T1000 (cell line): ENCODE measurements around the gene ZSWIM6.

Source experiments
- DNase-seq: peaks from one replicate; lab custom pipeline; 2025; ENCODE audit warnings: mixed read lengths; lab: John Stamatoyannopoulos, UW

The ZSWIM6 gene

GRCh38 chr5:61332851-61333320 is 828 bp downstream of the ZSWIM6 start:
- DNase-seq, result peak; percentile 22

GRCh38 chr5:61333321-61333953 is 1.4 kb downstream of the ZSWIM6 start:
- no peak for DNase-seq

GRCh38 chr5:61333954-61334867 is 2.2 kb downstream of the ZSWIM6 start:
- no peak for DNase-seq

- DNase-seq, result no peak
Measured at GRCh38 chr5:61334868-61335615, 3.0 kb downstream of the ZSWIM6 start.

- DNase-seq, result no peak
Measured at GRCh38 chr5:61339764-61340163, 7.7 kb downstream of the ZSWIM6 start.

GRCh38 chr5:61340775-61341361 is 8.8 kb downstream of the ZSWIM6 start:
- no peak for DNase-seq

- DNase-seq, result peak; percentile 17
Measured at GRCh38 chr5:61342071-61342501, 10.0 kb downstream of the ZSWIM6 start.

- no peak for DNase-seq
Measured at GRCh38 chr5:61344187-61344944, 12.3 kb downstream of the ZSWIM6 start.

GRCh38 chr5:61346511-61346910 is 14.5 kb downstream of the ZSWIM6 start:
- no peak for DNase-seq

- no peak for DNase-seq
Measured at GRCh38 chr5:61347080-61347479, 15.0 kb downstream of the ZSWIM6 start.

- DNase-seq, result no peak
Measured at GRCh38 chr5:61348447-61348846, 16.4 kb downstream of the ZSWIM6 start.

- DNase-seq, result no peak
Measured at GRCh38 chr5:61349935-61350334, 17.9 kb downstream of the ZSWIM6 start.

- no peak for DNase-seq
Measured at GRCh38 chr5:61350535-61350934, 18.5 kb downstream of the ZSWIM6 start.

GRCh38 chr5:61351733-61352132 is 19.7 kb downstream of the ZSWIM6 start:
- no peak for DNase-seq

GRCh38 chr5:61352180-61352579 is 20.1 kb downstream of the ZSWIM6 start:
- no peak for DNase-seq

- DNase-seq, result no peak
Measured at GRCh38 chr5:61352612-61353156, 20.6 kb downstream of the ZSWIM6 start.

- no peak for DNase-seq
Measured at GRCh38 chr5:61353293-61353692, 21.2 kb downstream of the ZSWIM6 start.

GRCh38 chr5:61354199-61354598 is 22.1 kb downstream of the ZSWIM6 start:
- DNase-seq, result no peak

GRCh38 chr5:61357745-61358144 is 25.7 kb downstream of the ZSWIM6 start:
- no peak for DNase-seq

GRCh38 chr5:61362796-61363368 is 30.8 kb downstream of the ZSWIM6 start:
- no peak for DNase-seq
